ENCODE measurements around the gene APOL3.
"Not testable (repeated sequence)": the region's sequence is repeated elsewhere in the genome, so short reads cannot be mapped to it uniquely, and the experiment has no call there.

The APOL3 gene

DNA sequence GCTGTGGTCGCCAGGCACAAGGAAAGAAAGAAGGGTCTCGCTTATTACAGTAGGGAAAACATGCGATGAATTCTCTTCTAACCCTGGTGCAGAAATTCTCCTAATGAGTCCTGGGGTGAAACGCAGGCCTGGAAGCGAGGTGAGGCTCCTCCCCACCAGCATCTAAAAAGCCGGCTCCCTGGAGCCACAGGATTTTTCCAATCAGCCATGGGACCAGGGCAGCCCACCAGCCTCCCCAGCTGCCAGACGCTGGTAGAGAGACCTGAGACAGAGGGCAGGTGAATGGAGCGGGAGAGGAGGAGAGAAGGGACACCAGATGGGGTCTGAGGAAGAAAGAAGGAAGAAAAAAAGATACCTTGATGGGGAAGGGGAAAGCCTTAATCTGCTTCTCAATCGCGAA is 28.6 kb downstream of the APOL3 start:
- no peak for DNase-seq

DNA sequence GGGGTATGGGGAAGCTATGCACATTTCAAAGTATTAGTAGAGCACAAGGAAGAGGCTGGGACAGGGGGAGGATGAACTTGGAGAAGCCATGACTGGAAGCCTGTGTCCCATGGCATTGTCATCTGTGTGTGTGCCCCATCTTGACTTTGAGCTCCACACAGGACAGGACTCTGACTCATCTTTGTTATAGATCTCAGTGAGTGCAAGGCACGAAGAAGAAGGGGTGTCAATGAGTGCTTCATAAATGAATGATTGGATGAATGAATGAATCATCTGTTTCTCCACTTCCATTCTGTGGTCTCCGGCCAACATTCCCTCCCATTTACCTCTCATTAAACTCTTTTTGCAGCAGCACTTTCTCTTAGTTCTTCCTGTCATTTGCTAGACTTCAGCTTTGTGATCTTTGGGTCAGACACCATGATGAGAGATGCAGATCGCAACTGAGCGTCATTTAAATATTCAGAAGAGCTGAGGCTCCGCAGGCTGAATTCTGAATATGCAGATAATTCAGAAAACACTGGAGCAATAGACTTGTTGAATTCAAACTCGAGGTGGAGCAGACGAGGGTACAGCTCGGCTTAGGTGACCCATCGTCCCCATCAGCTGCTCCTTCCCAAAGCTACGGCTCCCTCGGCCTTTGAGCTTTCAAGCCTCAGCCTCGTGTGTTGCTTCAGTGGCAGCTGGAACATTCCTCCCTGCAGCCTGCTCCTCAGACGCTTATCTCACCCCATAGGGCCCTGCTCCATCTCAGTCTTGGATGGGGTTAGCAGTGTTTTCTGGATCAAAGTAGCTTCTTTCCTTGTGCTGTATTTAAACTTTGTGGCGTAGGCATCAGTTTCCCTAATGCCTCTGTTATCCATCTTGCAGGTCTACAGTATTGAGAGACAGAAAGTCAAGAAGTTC is 30.8 kb downstream of the APOL3 start:
- DNase-seq = no peak

DNA sequence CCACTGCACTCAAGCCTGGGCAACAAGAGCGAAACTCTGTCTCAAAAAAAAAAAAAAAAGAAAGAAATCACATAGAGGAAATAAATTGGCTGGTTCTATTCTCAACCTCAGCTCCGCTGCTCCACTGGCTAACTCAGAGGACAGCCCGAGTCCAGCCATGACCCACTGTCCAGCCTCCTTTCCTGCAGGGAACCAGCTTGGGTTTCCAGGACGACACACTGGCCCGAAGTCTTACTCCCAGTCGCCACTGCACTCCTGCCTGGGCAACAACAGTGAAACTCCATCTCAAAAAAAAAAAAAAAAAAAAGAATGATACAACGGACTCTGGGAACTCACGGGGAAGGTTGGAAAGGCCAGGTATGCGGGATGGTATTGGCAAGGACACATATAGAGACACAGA is 31.5 kb downstream of the APOL3 start:
- DNase-seq = no peak

DNA sequence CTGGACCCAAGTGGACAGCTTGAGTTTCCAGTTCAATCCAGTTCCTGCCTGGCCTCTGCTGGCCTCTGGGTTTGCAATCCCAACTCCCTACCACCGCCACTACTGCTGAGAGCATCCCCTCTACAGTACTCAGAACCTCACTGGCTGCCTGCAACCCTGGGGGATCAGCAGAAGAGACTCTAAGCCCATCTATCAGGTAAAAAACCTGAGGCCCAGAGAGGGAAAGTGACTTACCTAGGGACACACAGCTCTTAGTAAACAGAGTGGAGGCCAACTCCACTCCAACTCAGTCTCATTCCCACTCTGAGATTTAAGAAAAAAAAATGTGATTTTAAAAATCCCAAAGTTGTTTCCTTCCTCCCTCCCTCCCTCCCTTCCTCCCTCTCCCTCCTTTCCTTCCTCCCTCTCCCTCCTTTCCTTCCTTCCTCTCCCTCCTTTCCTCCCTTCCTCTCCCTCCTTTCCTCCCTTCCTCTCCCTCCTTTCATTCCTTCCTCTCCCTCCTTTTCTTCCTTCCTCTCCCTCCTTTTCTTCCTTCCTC is 34.5 kb downstream of the APOL3 start:
- DNase-seq = no peak

DNA sequence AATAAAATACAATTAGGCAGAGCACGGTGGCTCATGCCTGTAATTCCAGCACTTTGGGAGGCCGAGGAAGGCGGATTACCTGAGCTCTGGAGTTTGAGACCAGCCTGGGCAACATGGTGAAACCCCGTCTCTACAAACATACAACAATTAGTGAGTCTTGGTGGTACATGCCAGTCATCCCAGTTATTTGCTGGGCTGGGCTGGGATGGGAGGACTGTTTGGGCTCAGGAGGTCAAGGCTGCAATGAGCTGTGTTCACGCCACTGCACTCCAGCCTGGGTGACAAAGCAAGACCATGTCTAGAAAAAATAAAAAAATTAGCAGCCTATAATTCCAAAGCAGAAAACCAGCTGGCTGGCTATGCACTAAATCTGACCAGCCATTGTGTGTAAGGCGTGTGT is 35.1 kb downstream of the APOL3 start:
- no peak for DNase-seq

DNA sequence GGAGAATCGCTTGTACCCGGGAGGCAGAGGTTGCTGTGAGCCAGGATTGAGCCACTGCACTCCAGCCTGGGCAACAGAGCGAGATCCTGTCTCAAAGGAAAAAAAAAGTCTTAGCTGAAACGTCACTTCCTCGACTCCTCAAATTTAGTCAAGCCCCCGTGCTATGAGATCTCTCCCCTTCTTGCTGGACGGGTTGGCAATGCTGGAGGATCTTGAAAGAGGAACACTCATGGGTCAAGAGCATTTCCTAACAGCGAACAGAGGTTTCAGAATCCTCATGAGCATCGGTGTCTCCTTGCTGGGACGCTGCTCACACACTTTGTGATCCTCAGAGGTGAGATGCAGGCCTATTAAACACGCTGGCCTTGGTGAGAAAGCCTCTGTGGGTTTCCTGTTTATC is 35.9 kb downstream of the APOL3 start:
- DNase-seq = no peak

DNA sequence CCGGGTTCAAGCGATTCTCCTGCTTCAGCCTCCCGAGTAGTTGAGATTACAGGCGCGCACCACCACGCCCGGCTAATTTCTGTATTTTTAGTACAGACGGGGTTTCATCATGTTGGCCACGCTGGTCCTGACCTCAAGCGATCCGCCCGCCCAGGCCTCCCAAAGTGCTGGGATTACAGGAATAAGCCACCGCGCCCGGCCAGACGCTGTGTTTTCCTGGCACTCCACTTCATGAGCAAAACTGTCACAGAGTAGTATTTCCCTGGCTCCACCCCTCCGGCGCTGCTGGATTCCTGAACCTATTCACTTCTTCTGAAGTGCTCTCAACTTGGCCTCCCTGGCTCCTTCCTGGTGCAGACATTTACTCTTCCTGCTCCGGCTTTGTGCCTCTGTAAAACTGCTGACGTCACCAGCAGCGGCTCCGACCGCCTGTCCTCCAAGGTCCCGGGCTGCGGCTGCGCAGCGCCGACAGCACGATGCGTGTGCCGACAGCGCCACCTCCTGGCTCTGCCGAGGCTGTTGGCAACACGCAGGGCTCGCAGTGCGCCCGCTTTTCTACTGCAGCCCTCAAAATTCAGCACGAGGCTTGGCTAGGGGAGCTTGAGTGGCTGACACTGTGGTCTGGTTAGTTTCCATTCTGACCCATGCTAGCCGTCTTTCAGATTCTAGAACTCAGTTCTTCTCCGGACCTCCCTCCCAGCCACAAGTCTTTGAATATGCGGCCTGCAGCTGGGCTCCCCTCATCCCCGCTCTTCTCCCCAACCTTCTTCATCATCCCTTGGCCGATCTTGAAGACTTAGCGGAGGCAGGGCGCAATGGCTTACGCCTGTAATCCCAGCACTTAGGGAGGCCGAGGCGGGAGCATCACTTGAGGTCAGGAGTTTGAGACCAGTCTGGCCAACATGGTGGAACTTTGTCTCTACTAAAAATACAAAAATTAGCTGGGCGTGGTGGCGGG is 36.6 kb downstream of the APOL3 start:
- peak; percentile 84 to 89 for DNase-seq

DNA sequence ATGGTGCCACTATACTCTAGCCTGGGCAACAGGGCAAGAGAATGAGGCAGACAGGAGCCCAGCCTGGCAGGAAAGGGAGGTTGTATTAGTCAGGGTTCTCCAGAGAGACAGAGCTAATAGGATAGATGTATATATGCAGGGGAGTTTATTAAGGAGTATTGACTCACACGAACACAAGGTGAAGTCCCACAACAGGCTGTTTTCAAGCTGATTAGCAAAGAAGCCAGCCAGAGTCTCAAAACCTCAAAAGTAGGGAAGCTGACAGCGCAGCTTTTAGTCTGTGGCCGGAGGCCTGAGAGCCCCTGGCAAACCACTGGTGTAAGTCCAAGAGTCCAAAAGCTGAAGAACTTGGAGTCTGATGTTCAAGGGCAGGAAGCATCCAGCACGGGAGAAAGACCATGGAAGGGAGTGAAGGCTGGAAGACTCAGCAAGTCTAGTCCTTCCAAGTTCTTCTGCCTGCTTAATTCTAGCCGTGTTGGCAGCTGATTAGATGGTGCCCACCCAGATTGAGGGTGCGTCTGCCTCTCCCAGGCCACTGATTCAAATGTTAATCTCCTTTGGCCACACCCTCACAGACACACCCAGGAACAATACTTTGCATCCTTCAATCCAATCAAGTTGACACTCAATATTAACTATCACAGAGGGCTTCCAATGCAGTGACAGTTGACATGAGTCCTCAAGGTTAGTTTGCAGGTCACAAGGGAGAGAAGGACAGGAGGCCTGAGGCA is 39.8 kb downstream of the APOL3 start:
- DNase-seq = not testable (repeated sequence)

DNA sequence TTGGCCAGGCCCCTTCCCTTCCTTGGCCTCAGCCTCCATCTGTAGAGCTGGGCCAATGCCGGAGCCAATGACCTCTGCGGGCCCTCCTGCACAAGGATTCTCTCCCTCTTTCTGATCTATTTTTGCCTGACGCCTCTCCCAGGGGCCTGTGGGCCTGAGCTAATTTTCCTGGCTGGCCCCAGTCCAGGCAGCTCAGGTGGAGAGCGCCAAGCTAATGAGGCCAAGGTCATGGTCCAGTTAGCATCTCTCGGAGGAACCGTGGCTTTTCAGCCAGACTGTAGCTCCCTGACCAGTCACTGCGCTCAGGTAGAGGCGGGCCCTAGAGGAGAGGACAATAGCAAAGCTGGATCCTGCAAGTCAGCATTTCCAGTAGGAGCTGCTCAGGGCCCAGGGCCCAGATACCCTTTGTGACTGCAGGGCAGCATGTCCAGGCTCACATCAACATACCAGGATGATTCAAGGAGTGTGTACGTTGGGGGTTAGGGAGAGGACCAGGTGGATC is 43.5 kb downstream of the APOL3 start:
- no peak for DNase-seq

DNA sequence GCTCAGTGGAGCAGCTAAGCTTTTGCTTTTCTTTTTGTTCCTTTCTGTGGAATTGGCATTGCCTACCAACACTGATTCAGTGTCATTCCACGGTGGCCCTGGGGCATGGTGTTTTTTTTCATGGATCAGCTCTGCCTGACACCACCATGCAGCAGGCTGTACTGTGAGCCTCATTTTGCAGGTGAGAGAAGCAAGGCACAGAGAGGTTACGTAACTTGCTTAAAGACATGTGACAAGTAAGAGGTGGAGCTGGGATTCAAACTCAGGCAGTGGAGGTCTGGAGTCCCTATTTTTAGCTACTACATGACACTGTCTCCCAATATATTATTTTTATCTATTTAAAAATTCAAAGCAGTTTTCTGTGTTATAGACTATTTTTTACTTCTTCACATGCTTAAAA is 44.4 kb downstream of the APOL3 start:
- DNase-seq = no peak

DNA sequence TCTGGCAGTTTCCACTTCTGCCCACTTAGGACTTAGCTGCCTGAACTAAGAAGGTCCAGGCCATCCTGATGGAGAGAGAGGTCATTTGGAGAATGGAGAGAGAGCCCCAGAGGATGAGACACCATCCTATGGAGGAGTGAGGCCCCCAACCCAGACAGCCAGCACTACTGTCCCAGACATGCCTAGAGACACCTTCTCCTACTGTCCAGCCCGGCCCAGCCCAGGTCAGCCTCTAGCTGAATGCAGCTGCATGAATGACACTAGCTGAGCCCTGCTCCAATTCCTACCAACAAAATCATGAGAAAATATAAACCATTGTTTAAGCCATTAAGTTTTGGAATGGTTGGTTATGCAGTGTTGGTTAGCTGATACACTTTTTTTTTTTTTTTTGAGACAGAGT is 47.4 kb downstream of the APOL3 start:
- DNase-seq = no peak

DNA sequence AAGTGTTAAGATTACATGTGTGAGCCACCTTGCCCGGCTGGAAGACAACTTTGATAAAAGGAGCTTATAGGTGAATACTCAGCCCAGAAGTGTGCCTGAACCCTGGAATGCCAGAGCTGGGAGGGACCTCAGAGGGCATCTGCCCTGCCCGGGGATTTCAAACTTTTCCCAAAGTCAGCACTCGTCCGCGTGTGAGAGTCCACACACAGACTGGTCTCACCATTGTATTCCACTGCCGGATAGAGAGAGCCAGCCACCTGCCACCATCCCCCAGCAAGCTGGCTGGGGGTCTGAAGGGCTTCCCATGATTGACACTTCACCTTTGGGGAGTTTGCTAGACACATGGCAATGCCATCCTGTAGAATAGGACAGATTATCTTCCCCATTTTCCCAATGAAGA is 49.2 kb downstream of the APOL3 start:
- no peak for DNase-seq

DNA sequence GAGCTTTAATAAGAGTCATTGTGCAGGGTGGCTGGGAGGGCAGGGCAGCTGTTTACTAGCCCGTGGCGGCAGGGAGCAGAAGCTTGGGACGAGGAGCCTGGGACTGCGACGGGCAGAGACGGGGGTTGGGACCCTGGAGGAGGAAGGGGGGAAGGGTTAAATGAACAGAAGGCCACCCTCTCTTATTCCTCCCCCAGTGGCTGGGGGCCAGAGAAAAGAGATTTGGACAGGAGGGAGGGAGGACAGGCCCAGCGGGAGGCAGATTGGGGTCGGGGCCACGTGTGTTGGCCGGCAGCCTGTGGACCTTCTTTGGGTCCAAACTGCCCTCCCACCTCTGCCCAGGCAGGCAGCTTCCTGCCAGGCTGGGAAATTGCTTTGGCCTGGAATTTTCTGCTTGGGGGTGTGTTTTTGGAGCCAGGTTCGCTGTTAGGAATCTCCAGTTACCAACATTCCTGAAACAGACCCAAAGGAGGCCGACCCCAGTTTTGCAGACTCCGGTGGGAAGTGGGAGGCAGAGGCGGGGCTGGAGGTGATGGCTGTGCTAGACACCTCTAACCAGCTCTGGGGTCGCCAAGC is 50.2 kb downstream of the APOL3 start:
- no peak for DNase-seq

DNA sequence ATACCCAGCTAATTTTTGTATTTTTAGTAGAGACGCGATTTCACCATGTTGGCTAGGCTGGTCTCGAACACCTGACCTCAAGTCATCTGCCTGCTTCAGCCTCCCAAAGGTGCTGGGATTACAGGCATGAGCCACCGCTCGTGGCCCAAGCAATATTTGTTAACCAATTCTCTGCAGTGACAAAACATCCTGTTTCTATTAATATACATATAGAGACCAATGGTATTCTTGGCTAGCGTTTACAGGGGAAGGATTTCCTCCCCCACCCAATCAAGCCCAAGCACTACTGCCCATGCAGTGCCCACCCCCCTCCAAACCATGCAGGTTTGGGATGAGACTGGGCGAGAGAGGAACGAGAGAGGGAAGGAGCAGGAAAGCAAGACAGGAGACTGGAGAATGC is 53.1 kb downstream of the APOL3 start:
- no peak for DNase-seq

DNA sequence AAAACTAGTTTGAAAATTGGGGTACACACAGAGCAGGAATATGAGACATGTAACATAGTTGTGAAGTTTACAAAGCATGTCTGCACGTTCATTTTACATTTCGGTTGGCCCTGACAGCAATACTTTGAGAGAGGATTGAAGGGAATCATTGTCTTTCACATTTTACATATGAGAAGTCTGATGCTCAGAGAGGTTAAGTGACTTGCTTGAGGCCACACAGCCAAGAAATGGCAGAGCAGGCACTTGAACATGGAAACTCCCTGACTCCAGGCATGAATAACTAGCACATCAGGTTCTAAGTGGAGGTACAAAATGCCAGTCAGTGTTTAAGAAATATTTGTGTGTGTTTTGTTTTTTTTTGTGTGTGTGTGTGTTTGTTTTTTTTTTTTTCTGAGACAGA is 53.6 kb downstream of the APOL3 start:
- no peak for DNase-seq

DNA sequence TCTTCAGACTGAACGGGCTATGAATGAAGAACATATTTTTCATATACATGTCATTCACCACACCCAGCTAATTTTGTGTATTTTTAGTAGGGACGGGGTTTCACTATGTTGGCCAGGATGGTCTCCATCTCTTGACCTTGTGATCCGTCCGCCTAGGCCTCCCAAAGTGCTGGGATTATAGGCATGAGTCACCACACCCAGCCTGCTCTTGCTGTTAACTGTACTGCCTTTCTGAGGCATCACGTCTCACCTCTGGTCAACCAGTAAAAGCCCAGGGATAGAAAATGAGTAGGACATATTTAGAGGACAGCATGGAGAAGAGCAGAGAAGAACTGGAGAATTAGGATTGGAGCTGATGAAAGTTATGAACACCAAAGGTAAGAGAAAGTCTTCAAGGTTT is 55.6 kb downstream of the APOL3 start:
- no peak for DNase-seq

DNA sequence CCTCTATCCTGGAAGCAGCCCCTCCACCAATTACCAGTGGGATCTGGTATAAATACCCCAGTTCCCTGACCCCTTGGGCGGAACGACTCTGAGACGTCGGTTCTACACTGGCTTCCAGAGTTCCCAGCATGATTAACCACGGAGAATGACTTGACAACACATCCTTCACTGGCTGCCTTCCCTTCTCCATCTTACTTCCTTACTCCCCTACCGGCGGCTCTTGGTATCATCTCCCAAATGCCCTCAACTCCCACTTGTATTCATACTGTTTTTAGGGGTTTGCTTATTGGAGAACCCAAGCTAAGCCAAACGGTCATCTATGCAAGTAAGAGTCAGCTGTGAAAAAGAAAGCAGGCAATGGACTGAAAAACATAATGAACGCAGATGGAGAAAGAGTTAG is 56.1 kb downstream of the APOL3 start:
- DNase-seq = no peak

DNA sequence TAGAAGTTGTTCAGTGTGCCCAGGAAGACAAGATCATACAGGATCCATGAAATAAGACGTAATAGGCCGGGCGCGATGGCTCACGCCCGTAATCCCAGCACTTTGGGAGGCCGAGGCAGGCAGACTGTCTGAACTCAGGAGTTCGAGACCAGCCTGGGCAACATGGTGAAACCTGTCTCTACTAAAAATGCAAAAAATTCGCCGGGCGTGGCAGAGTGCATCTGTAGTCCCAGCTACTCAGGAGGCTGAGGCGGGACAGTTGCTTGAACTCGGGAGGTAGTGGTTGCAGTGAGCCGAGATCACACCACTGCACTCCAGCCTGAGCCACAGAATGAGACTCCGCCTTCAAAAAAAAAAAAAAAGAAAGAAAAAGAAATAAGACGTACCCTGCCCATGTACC is 56.7 kb downstream of the APOL3 start:
- DNase-seq = no peak

DNA sequence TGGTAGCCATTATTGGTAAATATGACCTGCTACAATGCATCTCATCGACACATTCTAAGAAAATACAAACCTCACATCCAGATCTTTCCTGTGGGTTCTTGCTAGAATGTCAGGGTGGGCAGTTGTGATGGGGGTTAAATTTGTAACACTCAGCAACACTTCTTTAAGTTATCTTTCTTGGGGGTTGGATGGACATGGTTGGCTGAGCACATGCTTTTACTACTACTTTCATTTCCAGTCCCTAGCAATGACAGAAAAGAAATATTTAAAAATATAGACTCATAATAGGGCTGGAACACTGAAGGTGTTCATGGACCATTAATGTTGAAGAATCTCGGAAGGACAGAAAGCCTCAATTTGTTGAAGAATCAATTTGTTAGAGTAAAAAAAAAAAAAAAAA is 57.6 kb downstream of the APOL3 start:
- DNase-seq = no peak

DNA sequence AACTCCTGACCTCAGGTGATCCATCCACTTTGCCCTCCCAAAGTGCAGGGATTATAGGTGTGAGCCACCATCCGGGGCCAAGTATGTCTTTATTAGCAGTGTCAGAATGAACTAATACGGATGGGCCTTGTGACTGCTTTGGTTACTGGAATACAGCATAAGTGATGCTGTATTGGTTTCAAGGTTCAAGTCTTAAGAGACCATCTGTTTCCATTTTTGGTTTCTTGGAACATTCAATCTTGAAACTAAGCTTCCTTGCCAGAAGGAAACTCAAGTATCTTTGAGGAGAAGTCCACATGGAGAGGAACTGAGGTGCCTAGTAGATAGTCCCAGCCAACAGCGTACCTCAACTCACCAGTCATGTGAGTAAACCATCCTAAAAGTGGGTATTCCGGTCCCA is 58.8 kb downstream of the APOL3 start:
- DNase-seq = no peak

DNA sequence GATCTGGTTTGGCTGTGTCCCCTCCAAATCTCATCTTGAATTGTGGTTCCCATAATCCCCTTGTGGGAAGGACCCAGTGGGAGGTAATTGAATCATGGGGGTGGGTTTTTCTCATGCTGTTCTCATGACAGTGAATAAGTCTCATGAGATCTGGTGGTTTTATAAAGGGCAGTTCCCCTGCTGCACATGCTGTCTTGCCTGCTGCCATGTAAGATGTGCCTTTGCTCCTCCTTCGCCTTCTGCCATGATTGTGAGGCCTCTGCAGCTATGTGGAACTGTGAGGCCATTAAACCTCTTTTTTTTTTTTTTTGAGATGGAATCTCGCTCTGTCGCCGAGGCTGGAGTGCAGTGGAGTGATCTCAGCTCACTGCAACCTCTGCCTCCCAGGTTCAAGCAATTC is 59.6 kb downstream of the APOL3 start:
- DNase-seq = not testable (repeated sequence)

DNA sequence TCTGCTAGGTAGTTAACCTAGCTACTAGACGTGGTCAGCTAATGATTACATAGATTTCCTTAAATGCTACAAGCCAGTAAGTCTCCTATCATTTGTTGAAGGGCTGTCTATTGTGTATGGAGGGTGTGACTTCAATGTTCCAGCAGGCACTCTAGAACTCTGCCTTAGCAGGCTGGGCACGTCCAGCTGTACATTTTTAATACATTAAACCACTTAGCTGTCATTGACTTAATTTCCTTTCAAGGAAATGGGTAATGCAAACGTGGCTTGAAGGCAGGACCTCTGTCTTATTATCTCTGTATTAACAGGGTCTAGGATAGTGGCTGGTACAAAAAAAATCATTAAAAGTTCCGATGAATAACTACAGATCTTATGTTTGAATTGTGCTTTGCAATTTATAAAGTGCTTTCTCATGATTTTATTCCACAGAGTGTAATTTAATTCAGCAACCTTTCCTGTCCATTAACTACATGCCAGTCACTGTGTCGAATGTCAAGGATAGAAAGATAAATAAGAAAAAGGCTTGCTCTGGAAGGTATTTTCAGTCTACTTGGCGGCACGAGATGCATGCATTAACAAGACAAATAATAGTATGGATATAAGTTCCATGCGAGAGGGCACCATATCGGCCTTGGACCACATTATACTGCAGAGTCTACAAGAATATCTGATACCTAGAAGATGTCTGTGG is 60.3 kb downstream of the APOL3 start:
- no peak for DNase-seq

Data from AML-193 (cell line).